ENCODE measurements around the gene SUGP1.

GRCh38 chr19:19234220-19234816 lies 86.0 kb downstream of the SUGP1 start:
- TF ChIP-seq POLR2A (IDR thresholded peaks at IDR 0.05) (no peak), CTCF (IDR thresholded peaks at IDR 0.05) (no peak)
